ENCODE data around the gene EXD3. TPM values are rescaled to one million over a fixed set of nuclear protein-coding genes. Genes with fewer than 3 reads are reported as not detected.

EXD3 gene
- total RNA-seq, 1 donor from 2014 or later = 19.9 TPM

DNA sequence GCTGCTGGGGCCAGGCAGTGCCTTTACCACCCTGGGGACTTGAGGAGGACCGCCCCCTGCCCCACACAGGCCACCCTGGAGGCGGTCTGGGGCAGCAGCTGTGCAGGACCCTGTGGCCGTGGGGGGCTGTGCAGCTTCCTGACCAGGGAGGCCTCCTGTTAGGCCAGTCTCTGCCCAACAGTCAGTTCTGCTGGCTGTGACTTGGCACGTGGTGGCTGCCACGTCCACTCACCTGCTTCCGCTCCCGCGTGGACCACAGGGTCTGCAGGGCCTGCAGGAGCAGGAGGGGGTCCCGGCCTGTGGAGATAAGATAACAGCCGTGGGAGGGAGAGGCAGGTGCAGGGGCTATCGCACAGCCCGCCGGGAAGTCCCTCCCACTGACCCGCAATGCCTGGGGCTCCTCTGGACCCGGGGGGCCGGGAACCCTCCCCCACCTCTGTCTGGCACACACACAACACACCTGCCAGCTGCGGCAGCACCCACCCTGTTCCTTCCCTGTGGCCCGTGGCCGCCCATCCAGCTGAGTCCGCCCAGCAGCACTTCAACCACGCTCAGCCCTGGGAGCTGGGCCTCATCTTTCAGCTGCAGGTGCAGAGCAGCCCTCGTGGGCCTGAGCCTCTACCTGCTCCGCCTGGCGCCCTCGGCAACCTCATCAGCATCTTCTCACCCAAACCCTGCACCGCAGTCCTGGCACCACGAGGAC, 39.7 kb downstream of the EXD3 start:
- H3K36me3 Mint-ChIP-seq (ENCODE audit: low read depth, unreplicated experiment) = peaks cover 3% of the 10 kb centered on the region
- H3K4me1 Mint-ChIP-seq (ENCODE audit: unreplicated experiment) = peaks cover 4% of the 10 kb centered on the region
- H3K4me3 Mint-ChIP-seq (ENCODE audit: unreplicated experiment) = no peak overlapping the region
- no peak overlapping the region for H3K27ac Mint-ChIP-seq (ENCODE audit: unreplicated experiment)
- TF ChIP-seq, protein P1, sequence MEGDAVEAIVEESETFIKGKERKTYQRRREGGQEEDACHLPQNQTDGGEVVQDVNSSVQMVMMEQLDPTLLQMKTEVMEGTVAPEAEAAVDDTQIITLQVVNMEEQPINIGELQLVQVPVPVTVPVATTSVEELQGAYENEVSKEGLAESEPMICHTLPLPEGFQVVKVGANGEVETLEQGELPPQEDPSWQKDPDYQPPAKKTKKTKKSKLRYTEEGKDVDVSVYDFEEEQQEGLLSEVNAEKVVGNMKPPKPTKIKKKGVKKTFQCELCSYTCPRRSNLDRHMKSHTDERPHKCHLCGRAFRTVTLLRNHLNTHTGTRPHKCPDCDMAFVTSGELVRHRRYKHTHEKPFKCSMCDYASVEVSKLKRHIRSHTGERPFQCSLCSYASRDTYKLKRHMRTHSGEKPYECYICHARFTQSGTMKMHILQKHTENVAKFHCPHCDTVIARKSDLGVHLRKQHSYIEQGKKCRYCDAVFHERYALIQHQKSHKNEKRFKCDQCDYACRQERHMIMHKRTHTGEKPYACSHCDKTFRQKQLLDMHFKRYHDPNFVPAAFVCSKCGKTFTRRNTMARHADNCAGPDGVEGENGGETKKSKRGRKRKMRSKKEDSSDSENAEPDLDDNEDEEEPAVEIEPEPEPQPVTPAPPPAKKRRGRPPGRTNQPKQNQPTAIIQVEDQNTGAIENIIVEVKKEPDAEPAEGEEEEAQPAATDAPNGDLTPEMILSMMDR (IDR thresholded peaks at IDR 0.05; ENCODE audit: unreplicated experiment) = no peak
- H3K9me3 Mint-ChIP-seq (ENCODE audit: unreplicated experiment) = no peaks in the 10 kb centered on the region
- H3K27me3 Mint-ChIP-seq (ENCODE audit: unreplicated experiment) = peaks cover 12% of the 10 kb centered on the region
- no peak for DNase-seq (ENCODE audit: low spot score)

DNA sequence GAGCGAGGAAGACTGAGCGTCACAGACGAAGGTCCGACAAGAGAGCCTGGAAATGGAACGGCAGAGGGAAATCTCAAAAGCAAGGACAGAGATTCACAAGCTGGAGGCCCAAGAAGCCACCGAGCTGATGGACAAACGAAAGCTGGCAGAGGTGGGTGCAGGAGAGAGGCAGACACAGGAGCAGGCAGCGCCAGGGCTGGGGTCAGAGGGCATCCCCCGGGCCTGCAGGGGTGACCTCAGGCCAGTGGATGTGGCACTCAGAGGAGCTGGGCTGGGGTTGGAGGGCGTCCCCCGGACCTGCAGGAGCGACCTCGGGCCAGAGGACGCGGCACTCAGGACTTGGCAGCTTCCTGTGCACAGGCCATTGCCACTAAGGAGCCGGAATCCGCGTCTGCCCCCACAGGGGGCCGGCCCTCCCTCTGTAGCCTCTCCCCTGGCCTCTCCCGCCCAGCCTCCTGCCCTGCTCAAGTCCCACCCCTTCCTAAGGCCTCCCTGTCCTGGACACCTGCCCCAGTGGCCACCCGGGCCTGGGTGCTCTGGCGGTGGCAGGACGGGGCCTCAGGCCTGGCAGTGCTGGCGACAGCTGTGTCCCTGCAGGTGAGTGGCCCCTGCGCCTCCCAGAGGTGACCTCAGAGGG, 40.4 kb downstream of the EXD3 start:
- Mint-ChIP-seq H3K36me3 (ENCODE audit: low read depth, unreplicated experiment) (peaks cover 3% of the 10 kb centered on the region), H3K4me1 (ENCODE audit: unreplicated experiment) (peaks cover 4% of the 10 kb centered on the region), H3K27me3 (ENCODE audit: unreplicated experiment) (peaks cover 12% of the 10 kb centered on the region), H3K27ac (ENCODE audit: unreplicated experiment) (no peak overlapping the region), H3K9me3 (ENCODE audit: unreplicated experiment) (no peaks in the 10 kb centered on the region), H3K4me3 (ENCODE audit: unreplicated experiment) (no peak overlapping the region)
- TF ChIP-seq, protein P1 (IDR thresholded peaks at IDR 0.05; ENCODE audit: unreplicated experiment) = no peak
- no peak for DNase-seq (ENCODE audit: low spot score)

DNA sequence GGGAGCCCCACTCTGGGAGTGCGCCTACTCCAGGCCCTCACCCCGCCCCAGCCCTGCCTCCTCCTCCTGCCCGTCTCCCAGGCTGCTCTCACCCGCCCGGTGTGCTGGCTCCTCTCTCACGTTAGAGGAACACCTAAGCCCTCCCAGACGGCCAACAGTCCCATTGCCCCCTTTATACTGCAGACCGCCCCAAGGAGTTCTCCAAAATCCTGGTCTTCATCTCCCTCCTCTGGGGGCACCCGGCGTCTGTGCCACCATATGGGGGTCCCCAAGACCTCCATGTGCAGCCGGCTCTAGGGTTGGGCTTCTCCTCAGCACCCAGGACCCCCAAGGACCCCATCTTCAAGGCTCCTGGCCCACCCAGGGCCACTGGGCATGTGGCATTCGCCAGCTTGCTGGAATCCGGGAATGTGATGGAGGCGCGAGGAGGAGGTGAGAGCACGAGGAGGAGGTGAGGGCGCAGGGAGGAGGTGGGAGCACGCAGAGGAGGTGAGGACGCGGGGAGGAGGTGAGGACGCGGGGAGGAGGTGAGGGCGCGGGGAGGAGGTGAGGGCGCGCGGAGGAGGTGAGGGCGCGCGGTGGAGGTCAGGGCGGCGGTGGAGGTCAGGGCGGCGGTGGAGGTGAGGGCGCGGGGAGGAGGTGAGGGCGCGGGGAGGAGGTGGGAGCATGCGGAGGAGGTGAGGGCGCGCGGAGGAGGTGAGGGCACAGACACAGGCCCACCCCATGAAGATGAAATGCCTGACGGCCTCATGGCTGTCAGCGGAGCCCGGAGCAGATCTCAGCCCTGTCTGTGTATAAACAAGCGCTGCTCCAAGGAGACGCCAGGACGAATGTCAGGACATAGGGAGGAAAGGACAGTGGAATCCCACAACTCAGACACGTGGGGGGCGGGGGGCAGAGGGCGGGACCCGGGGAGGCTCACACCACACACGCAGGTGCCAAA, 41.2 kb downstream of the EXD3 start:
- H3K9me3 Mint-ChIP-seq (ENCODE audit: unreplicated experiment) = no peaks in the 10 kb centered on the region
- DNase-seq (ENCODE audit: low spot score) = no peak
- no peak overlapping the region for H3K4me3 Mint-ChIP-seq (ENCODE audit: unreplicated experiment)
- no peak overlapping the region for H3K27ac Mint-ChIP-seq (ENCODE audit: unreplicated experiment)
- H3K36me3 Mint-ChIP-seq (ENCODE audit: low read depth, unreplicated experiment) = peaks cover 3% of the 10 kb centered on the region
- TF ChIP-seq, protein P1 (IDR thresholded peaks at IDR 0.05; ENCODE audit: unreplicated experiment) = no peak
- peaks cover 4% of the 10 kb centered on the region for H3K4me1 Mint-ChIP-seq (ENCODE audit: unreplicated experiment)
- H3K27me3 Mint-ChIP-seq (ENCODE audit: unreplicated experiment) = peaks cover 12% of the 10 kb centered on the region

DNA sequence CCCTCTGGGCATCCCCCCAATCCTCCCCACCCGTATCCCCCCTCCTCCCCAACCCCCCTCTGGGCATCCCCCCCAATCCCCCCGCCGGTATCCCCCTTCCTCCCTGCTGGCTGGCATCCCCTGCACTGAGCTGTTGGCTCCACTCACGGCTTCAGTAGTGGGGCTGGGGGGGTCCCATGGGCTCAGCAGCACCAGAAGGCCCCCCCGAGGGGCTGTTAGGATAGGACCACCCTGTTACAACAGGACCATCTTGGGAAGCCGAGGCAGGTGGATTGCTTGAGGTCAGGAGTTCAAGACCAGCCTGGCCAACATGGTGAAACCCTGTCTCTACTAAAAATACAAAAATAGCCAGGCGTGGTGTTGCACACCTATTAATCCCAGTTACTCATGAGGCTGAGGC, 42.4 kb downstream of the EXD3 start:
- Mint-ChIP-seq H3K4me1 (ENCODE audit: unreplicated experiment) (no peaks in the 10 kb centered on the region), H3K4me3 (ENCODE audit: unreplicated experiment) (no peak overlapping the region), H3K9me3 (ENCODE audit: unreplicated experiment) (no peaks in the 10 kb centered on the region), H3K27me3 (ENCODE audit: unreplicated experiment) (peaks cover 12% of the 10 kb centered on the region), H3K27ac (ENCODE audit: unreplicated experiment) (no peak overlapping the region), H3K36me3 (ENCODE audit: low read depth, unreplicated experiment) (peaks cover 5% of the 10 kb centered on the region)
- TF ChIP-seq, protein P1 (IDR thresholded peaks at IDR 0.05; ENCODE audit: unreplicated experiment) = no peak
- DNase-seq (ENCODE audit: low spot score) = no peak

Data from endothelial cell (in vitro differentiated cells).